WTC11 (cell line): ENCODE measurements around the gene CAV3. TPM values are rescaled to one million over a fixed set of nuclear protein-coding genes. Genes with fewer than 3 reads are reported as not detected.

Experiments
- ATAC-seq: fragments of 200-7000 bp; cut with Tn5 transposase; 2 replicates; pipeline ENCODE4 v1.10.0; 2021; ENCODE audit warnings: mild to moderate bottlenecking, moderate library complexity
- CTCF ChIA-PET: fragments of 300-600 bp; sonication (Branson Sonifier 250); formaldehyde crosslinking; loops from one replicate; lab custom pipeline; 2021; ENCODE audit warnings: antibody characterized with exemption; lab: Charles Lee
- POLR2A ChIA-PET: fragments of 350-600 bp; sonication (Branson Sonifier 250); formaldehyde crosslinking; loops from one replicate; lab custom pipeline; 2021; ENCODE audit warnings: antibody characterized with exemption; lab: Charles Lee
- DNase-seq: peaks from one replicate; pipeline ENCODE4 v3.0.0; 2021; ENCODE audit warnings: low spot score
- H3K27ac Mint-ChIP-seq: 2 replicates; pipeline ENCODE4 v1.8.0; 2021; ENCODE audit warnings: mixed read lengths
- H3K27me3 Mint-ChIP-seq: 2 replicates; pipeline ENCODE4 v1.8.0; 2021; ENCODE audit warnings: low read depth, mild to moderate bottlenecking, moderate library complexity, mixed read lengths
- H3K36me3 Mint-ChIP-seq: 2 replicates; pipeline ENCODE4 v1.8.0; 2021; ENCODE audit warnings: mixed read lengths
- H3K4me1 Mint-ChIP-seq: 2 replicates; pipeline ENCODE4 v1.8.0; 2022; ENCODE audit warnings: mixed read lengths
- H3K4me3 Mint-ChIP-seq: 2 replicates; pipeline ENCODE4 v1.8.0; 2021; ENCODE audit warnings: mild to moderate bottlenecking, moderate library complexity, mixed read lengths
- H3K9me3 Mint-ChIP-seq: 2 replicates; pipeline ENCODE4 v1.8.0; 2021; ENCODE audit warnings: mixed read lengths
- ATF1 ChIP-seq: sonication (generic); formaldehyde crosslinking; IDR thresholded peaks from 2 replicates; pipeline ENCODE4 v1.8.1; 2023; ENCODE audit warnings: mild to moderate bottlenecking, moderate library complexity, missing genetic modification reagents
- CBFB ChIP-seq: sonication (generic); formaldehyde crosslinking; IDR thresholded peaks from 2 replicates; pipeline ENCODE4 v1.8.1; 2022; ENCODE audit warnings: mild to moderate bottlenecking, low read depth, missing genetic modification reagents
- ESRRA ChIP-seq: sonication (generic); formaldehyde crosslinking; IDR thresholded peaks from 2 replicates; pipeline ENCODE4 v1.8.1; 2022; ENCODE audit warnings: mild to moderate bottlenecking, missing genetic modification reagents, borderline replicate concordance
- JUN ChIP-seq: sonication (generic); formaldehyde crosslinking; IDR thresholded peaks from 2 replicates; pipeline ENCODE4 v1.8.0; 2023; ENCODE audit warnings: mild to moderate bottlenecking, missing genetic modification reagents
- MXD4 ChIP-seq: fragments of 250-450 bp; sonication (Bioruptor Pico); IDR thresholded peaks from 2 replicates; pipeline ENCODE4 v1.8.0; 2021; ENCODE audit warnings: mild to moderate bottlenecking, moderate library complexity, borderline replicate concordance
- NR1H2 ChIP-seq: sonication (generic); formaldehyde crosslinking; IDR thresholded peaks from 2 replicates; pipeline ENCODE4 v1.9.0; 2021; ENCODE audit warnings: mild to moderate bottlenecking, moderate library complexity, missing genetic modification reagents
- NR3C1 ChIP-seq: sonication (generic); formaldehyde crosslinking; conservative IDR thresholded peaks from 2 replicates; pipeline ENCODE4 v1.8.1; 2023; ENCODE audit warnings: low read depth, mild to moderate bottlenecking, missing genetic modification reagents
- SMAD4 ChIP-seq: sonication (generic); formaldehyde crosslinking; IDR thresholded peaks from 2 replicates; pipeline ENCODE4 v1.8.0; 2022; ENCODE audit warnings: mild to moderate bottlenecking, missing genetic modification reagents
- SOX15 ChIP-seq: fragments of 250-450 bp; sonication (Bioruptor Pico); IDR thresholded peaks from 2 replicates; pipeline ENCODE4 v1.9.0; 2021; ENCODE audit warnings: mild to moderate bottlenecking
- ZNF317 ChIP-seq: sonication (generic); formaldehyde crosslinking; IDR thresholded peaks from 2 replicates; pipeline ENCODE4 v1.8.1; 2023; ENCODE audit warnings: low read depth, mild to moderate bottlenecking, moderate library complexity, missing genetic modification reagents, borderline replicate concordance
- ZNF396 ChIP-seq: fragments of 250-450 bp; sonication (Bioruptor Pico); IDR thresholded peaks from 2 replicates; pipeline ENCODE4 v1.8.0; 2021; ENCODE audit warnings: mild to moderate bottlenecking, moderate library complexity, borderline replicate concordance
- ZNF423 ChIP-seq: fragments of 250-450 bp; sonication (Bioruptor Pico); IDR thresholded peaks from 2 replicates; pipeline ENCODE4 v2.1.2; 2022; ENCODE audit warnings: mild to moderate bottlenecking, moderate library complexity
- total RNA-seq: library from RNA; stranded (reverse); gene quantifications from 3 replicates; pipeline ENCODE4 v1.2.3, GENCODE V29; 2021
- TF ChIP-seq, protein P1 (sequence below): sonication (generic); formaldehyde crosslinking; IDR thresholded peaks from 2 replicates; pipeline ENCODE4 v1.8.0; 2022; ENCODE audit warnings: mild to moderate bottlenecking, missing genetic modification reagents
- TF ChIP-seq, protein P2 (sequence below): sonication (generic); formaldehyde crosslinking; IDR thresholded peaks from 2 replicates; pipeline ENCODE4 v1.8.1; 2022; ENCODE audit warnings: low read depth, mild to moderate bottlenecking, moderate library complexity, missing genetic modification reagents, borderline replicate concordance
- TF ChIP-seq, protein P3 (sequence below): fragments of 250-450 bp; sonication (Bioruptor Pico); conservative IDR thresholded peaks from 2 replicates; pipeline ENCODE4 v1.9.0; 2021; ENCODE audit warnings: mild to moderate bottlenecking
- TF ChIP-seq, protein P4 (sequence below): sonication (generic); formaldehyde crosslinking; conservative IDR thresholded peaks from 2 replicates; pipeline ENCODE4 v1.8.1; 2022; ENCODE audit warnings: mild to moderate bottlenecking, missing genetic modification reagents
- TF ChIP-seq, protein P5 (sequence below): sonication (generic); formaldehyde crosslinking; IDR thresholded peaks from 2 replicates; pipeline ENCODE4 v1.8.1; 2023; ENCODE audit warnings: mild to moderate bottlenecking, missing genetic modification reagents, borderline replicate concordance
- TF ChIP-seq, protein P6 (sequence below): sonication (generic); formaldehyde crosslinking; IDR thresholded peaks from 2 replicates; pipeline ENCODE4 v1.8.1; 2022; ENCODE audit warnings: low read depth, missing genetic modification reagents, borderline replicate concordance

Gene CAV3
- total RNA-seq, 1 experiment from 2014 or later: not detected

DNA sequence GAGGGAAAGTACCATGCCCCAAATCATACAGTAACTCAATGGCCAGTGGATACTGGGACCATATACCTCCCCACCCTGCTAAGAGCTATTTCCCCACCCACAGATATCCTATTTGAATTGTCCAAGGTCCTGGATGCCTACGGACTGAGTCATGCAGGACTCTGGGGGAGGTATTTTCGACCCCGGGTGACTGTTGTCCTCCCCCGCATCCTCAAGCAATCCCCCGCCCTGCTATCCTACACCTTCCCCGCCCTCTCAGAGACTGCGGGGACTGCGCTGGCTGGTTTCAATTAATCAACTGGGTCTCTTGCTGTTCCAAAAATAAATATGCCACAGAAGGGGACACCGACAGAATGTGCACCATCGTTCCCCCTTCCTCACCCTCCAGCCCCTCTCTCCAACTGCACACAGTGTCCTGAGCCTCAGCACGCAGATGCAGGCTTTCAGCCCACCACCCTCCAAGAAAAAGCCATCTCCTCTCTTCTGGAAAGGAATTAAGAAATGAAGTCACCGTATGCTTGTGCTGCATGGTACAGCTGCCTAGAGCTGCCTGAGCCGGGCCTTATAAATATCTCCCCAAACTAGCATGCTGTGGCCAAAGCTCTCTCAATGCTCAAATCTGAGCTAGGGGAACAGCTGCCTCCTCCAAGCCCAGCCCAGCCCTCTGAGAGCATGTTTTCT, 8.1 kb downstream of the CAV3 start (continued):
- TF ChIP-seq, protein P1, sequence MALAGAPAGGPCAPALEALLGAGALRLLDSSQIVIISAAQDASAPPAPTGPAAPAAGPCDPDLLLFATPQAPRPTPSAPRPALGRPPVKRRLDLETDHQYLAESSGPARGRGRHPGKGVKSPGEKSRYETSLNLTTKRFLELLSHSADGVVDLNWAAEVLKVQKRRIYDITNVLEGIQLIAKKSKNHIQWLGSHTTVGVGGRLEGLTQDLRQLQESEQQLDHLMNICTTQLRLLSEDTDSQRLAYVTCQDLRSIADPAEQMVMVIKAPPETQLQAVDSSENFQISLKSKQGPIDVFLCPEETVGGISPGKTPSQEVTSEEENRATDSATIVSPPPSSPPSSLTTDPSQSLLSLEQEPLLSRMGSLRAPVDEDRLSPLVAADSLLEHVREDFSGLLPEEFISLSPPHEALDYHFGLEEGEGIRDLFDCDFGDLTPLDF: no peak
- TF ChIP-seq SOX15 (CRISPR knock-in tag): no peak
- TF ChIP-seq, protein P2, sequence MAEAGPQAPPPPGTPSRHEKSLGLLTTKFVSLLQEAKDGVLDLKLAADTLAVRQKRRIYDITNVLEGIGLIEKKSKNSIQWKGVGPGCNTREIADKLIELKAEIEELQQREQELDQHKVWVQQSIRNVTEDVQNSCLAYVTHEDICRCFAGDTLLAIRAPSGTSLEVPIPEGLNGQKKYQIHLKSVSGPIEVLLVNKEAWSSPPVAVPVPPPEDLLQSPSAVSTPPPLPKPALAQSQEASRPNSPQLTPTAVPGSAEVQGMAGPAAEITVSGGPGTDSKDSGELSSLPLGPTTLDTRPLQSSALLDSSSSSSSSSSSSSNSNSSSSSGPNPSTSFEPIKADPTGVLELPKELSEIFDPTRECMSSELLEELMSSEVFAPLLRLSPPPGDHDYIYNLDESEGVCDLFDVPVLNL: no peak
- TF ChIP-seq, protein P3, sequence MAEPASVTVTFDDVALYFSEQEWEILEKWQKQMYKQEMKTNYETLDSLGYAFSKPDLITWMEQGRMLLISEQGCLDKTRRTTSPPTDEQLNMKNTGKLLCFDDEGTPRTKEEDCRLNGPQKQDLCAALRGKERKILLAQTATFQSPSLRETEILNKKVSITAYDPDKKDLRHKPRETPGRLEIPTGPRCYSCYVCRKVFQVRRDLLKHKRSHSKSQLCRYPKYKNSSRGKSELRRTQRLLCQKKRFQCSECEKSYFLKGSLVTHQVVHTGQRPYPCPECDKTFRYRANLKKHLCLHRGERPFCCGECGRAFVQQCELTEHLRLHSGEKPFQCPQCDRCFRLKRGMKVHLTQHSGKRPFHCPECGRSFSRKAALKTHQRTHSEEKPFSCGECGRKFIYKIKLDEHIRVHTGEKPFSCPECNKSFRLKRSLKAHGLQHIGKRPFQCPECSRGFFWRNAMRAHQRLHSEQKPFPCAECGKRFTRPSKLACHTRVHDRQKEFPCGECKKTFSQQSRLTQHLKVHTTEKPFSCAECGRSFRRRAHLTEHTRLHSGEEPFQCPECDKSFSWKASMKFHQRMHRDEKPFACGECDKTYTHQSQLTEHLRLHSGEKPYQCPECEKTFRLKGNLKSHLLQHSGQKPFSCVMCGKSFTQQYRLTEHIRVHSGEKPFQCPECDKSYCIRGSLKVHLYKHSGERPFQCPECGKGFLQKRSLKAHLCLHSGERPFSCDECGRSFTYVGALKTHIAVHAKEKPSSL (CRISPR knock-in tag): no peak
- TF ChIP-seq CBFB (CRISPR knock-in tag): no peak
- TF ChIP-seq NR1H2 (CRISPR knock-in tag): no peak
- TF ChIP-seq, protein P4, sequence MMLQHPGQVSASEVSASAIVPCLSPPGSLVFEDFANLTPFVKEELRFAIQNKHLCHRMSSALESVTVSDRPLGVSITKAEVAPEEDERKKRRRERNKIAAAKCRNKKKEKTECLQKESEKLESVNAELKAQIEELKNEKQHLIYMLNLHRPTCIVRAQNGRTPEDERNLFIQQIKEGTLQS (CRISPR knock-in tag): no peak
- no peak for TF ChIP-seq ZNF396
- TF ChIP-seq, protein P5, sequence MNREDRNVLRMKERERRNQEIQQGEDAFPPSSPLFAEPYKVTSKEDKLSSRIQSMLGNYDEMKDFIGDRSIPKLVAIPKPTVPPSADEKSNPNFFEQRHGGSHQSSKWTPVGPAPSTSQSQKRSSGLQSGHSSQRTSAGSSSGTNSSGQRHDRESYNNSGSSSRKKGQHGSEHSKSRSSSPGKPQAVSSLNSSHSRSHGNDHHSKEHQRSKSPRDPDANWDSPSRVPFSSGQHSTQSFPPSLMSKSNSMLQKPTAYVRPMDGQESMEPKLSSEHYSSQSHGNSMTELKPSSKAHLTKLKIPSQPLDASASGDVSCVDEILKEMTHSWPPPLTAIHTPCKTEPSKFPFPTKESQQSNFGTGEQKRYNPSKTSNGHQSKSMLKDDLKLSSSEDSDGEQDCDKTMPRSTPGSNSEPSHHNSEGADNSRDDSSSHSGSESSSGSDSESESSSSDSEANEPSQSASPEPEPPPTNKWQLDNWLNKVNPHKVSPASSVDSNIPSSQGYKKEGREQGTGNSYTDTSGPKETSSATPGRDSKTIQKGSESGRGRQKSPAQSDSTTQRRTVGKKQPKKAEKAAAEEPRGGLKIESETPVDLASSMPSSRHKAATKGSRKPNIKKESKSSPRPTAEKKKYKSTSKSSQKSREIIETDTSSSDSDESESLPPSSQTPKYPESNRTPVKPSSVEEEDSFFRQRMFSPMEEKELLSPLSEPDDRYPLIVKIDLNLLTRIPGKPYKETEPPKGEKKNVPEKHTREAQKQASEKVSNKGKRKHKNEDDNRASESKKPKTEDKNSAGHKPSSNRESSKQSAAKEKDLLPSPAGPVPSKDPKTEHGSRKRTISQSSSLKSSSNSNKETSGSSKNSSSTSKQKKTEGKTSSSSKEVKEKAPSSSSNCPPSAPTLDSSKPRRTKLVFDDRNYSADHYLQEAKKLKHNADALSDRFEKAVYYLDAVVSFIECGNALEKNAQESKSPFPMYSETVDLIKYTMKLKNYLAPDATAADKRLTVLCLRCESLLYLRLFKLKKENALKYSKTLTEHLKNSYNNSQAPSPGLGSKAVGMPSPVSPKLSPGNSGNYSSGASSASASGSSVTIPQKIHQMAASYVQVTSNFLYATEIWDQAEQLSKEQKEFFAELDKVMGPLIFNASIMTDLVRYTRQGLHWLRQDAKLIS (CRISPR knock-in tag): no peak
- TF ChIP-seq ZNF423 (CRISPR knock-in tag): no peak

DNA sequence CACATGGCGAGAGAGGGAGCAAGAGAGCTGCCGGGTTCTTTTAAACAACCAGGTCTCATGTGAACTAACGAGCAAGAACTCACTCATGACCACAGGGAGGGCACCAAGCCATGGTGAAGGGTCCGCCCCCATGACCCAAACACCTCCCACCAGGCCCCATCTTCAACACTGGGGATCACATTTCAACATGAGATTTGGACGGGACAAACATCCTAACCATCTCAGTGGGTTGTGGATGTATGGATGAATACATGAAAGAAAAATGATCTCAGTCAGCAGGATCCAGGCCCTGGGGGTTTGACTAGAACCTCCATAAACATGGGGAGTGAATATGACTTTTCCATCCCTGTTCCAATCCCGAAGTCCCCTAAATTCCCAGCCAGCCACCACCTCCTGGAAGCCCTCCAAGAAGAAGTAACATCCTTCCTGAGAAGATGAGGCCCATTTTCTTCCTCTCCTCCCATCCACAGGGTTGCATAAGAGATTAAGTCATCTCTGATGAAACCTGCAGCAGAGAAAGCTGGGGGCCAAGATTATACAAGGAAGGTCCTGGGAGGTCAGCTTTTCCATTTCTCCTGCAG, 9.5 kb downstream of the CAV3 start:
- no peak overlapping the region for H3K27ac Mint-ChIP-seq
- ATAC-seq: no peak
- POLR2A ChIA-PET: interaction anchor here (0.6 kb wide), 1 partner anchor 1416 kb away, joined by 4 read pairs; no protein-coding TSS in a partner anchor
- no peak for DNase-seq
- TF ChIP-seq ZNF317 (CRISPR knock-in tag) (no peak), ESRRA (CRISPR knock-in tag) (no peak), ATF1 (CRISPR knock-in tag) (no peak), MXD4 (CRISPR knock-in tag) (no peak), JUN (CRISPR knock-in tag) (no peak), SMAD4 (no peak), NR3C1 (CRISPR knock-in tag) (no peak)
- TF ChIP-seq, protein P6, sequence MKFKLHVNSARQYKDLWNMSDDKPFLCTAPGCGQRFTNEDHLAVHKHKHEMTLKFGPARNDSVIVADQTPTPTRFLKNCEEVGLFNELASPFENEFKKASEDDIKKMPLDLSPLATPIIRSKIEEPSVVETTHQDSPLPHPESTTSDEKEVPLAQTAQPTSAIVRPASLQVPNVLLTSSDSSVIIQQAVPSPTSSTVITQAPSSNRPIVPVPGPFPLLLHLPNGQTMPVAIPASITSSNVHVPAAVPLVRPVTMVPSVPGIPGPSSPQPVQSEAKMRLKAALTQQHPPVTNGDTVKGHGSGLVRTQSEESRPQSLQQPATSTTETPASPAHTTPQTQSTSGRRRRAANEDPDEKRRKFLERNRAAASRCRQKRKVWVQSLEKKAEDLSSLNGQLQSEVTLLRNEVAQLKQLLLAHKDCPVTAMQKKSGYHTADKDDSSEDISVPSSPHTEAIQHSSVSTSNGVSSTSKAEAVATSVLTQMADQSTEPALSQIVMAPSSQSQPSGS (CRISPR knock-in tag): no peak
- no peaks in the 10 kb centered on the region for H3K9me3 Mint-ChIP-seq
- peaks cover 33% of the 10 kb centered on the region for H3K4me1 Mint-ChIP-seq
- H3K36me3 Mint-ChIP-seq: no peaks in the 10 kb centered on the region
- CTCF ChIA-PET: interaction anchor here (0.7 to 5.3 kb wide), 4 partner anchors 10 to 26 kb away, joined by 3 to 40 read pairs (median 11); partner anchors contain the start of genes CAV3 and OXTR
- H3K27me3 Mint-ChIP-seq: peaks cover 11% of the 10 kb centered on the region
- H3K4me3 Mint-ChIP-seq: no peak overlapping the region
